Stimulated activated naive CD4-positive, alpha-beta T cell (primary cell): ENCODE measurements around the gene DNAJB12.
"Not testable (repeated sequence)": the region's sequence is repeated elsewhere in the genome, so short reads cannot be mapped to it uniquely, and the experiment has no call there.

Source experiments
- DNase-seq, 6 experiments: peaks; one replicate each; lab custom pipeline; 2025; lab: John Stamatoyannopoulos, UW

Gene DNAJB12

DNA sequence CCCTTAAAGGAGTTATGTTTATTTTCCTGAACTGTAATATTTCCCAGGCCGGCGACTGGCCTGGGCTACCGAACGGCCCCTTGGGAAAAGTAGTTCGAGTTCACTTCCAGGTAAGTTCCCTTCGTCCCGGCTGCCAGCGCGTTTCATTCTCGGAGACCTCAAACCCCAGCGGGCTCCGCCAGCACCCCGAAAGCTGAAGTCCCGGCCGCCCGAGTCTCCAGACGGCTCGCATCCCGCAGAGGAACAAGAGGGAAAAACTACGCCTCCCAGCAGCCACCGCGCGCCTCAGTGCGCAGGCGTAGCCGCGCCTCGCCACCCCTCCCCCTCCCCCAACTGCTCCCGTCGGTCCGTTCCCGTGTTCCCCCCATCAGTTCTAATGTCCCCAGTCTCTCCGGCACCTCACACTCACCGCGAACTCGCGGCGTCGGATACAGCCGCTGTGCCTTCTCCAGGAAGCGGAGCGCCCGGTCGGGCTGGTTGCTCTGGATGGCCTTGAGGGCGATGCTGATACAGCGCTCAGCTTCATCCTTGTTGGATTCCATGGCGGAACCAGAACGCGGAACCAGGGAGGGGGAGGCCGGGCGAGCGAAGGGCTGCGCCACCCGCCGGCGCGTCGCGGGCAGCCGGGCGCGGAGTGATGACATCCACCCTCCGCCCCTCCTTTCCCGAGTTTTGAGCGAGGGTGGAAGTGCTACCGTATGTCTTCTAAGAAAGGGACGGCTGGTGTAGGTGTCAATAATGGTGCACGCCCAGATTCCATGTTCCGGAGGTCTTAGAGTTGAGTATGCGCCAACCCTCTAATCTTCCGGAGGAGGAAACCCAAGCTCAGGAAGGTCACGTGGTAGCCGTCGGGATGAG, at the start of gene DNAJB12:
DNAJB12 (minus strand) TSS at position 564 of the 858 bp plus-strand sequence; CDS start at position 542, 22 bp downstream.
- DNase-seq, result peak; percentile 78 to 99 (median 92)

DNA sequence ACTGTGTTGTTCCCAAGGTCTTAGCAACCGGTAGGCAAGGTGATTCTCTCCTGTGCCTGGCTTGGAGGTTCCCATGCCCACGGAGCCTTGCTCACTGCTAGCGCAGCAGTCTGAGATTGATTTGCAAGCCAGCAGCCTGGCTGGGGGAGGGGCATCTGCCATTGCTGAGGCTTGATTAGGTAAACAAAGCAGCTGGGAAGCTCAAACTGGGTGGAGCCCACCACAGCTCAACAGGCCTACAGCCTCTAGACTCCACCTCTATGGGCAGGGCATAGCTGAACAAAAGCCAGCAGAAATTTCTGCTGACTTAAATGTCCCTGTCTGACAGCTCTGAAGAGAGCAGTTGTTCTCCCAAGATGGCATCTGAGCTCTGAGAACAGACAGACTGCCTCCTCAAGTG, 40.9 kb upstream of the DNAJB12 start:
- DNase-seq, result not testable (repeated sequence)

DNA sequence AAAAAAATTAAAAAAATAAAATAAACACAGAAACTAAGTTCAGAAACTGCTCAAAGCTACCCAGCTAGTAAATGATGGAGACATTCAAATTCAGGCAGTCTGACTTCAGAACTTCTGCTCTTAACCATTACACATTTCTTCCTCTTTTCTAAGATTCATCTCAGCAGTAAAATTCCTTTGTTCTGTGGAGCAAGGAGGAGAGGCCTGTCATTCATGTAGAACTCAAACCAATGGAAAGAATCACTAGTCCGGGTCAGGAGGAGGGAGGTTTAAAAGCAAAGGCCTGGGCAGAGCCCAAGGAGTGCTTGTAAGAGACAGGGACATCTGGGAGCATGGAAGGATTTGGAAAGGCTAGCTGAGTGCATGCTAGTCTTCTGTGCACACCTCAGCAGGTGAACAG, 37.9 kb upstream of the DNAJB12 start:
- no peak for DNase-seq

DNA sequence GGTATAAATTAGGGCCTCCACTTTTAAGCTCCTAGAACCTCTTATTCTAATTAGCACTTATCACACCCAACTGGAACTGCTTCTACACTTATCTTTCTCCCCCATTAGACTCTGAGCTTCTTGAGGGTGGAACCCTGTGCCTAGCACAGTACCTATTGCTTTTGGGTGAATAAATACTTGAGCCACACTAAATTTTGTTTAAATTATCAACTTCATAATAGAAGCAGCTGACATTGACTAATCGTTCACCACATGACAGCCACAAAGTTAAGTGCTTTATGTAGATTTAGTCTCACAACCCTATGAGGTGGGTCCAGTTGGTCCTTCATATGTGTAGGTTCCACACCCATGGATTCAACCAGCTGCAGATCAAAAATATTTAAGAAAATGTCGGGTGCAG, 36.0 kb upstream of the DNAJB12 start:
- no peak for DNase-seq

DNA sequence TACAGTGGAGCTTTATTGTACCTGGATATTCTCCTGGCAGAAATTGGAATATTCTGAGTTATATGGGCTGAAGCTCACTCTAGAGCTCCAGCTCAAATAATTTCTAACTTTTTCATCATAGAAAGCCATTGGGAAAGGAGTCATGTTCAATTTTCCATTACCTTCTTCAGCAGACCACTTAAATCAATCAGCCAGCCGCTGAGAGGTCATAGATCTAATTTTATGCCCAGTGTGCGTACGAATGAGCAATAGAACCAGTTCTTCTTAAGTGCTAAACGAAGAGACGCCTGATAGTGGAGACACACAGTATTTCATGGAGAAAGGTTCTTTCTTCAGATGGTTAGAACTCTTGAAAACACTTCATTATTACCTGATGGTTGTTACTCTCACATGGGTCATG, 35.0 kb upstream of the DNAJB12 start:
- no peak for DNase-seq

DNA sequence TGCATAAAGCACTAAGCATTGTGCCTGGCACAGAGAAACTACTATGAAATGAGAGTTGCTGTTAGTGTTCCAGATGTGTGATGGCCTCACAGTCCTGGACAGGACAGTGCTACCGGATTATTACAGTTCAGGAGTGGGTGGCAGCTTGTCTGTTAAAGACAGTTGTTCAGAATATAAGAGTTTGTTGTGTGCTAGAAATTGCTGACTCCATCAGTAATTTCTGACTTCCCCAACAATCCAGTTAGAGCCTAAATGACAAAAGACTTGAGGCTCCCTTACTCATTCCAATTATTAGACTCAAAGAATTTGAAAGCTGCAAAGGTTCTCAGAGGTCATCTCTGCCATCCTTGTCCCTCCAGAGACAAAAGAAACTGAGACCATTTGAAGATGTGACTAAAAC, 34.3 kb upstream of the DNAJB12 start:
- DNase-seq, result no peak

DNA sequence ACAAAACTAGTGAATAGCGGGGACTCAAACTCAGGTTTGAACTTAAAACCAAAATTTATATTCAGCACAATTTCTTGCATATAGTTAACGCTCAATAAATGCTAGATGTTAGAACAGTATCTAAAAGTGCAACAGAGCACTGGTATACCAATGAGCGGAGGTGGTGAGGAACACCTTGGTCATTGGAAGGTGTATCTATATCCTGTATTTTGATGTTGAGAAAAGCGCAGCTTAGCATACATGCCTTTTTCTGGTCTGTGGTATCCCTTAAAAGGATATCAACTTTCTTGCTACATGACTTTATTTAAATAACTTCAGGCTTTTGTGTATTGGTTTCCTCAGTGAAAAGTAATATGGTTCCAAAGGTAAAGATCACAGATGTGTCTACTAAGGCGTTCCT, 33.3 kb upstream of the DNAJB12 start:
- no peak for DNase-seq

DNA sequence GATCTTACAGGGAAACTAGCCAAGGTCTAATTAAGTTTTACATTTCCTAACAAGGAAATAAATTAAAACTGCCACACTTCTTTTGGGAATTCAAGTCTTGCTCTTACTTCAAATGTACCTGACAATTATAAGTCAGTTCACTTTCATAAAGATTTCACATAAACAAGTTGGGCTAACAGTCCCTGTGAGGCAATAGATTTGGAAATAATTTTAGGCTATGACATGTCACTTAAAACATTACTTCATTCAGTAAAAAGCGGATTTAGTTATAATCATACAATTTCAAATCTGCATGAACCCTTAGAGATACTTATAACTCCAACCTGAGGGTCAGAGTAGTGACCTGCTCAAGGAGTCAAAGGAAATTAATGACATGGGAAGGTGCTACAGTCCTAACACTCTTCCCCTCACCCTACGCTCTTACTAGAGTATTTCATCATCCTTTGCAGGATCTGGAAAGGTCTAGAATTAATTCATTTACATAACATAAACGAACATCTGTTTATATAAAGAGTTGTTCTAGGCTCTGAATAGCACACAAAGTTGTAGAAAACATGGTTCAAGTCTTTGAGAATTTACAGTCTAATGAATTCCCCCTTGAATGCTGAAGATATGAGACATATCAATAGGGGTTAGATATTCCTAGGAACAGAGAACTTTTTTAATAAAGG, 32.3 kb upstream of the DNAJB12 start:
- DNase-seq, result no peak

DNA sequence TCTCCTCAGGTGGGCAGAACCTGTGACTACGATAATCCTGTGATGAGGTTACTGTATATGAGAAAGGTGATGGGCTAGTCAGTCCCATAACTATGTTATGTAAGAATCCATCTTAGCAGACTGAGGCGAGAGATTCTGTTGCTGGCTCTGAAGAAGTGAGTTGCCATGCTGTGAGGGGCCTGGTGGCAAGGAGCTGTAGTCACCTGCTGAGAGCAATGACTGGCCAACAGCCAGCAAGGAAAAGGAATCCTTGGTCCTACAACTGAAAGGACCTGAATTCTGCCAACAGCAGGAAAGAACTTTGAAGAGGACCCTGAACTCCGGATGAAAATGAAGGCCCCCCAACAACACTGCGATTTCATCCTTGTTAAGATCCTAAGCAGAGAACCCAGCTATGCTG, 31.0 kb upstream of the DNAJB12 start:
- DNase-seq, result no peak

DNA sequence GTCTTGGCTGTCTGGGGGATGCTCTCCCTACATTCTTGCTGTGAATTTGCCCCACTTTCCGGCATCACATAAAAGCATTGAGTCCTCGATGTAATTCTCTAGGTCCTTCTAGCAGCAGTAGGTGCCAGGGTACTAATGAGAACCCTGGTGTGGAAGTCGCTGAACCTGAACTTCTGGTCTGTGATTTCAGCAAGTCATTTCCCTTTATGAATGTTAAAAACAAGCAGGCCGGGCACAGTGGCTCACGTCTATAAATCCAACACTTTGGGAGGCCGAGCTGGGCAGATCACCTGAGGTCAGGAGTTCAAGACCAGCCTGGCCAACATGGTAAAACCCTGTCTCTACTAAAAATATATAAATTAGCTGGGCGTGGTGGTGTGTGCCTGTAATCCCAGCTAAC, 30.3 kb upstream of the DNAJB12 start:
- DNase-seq, result not testable (repeated sequence)

DNA sequence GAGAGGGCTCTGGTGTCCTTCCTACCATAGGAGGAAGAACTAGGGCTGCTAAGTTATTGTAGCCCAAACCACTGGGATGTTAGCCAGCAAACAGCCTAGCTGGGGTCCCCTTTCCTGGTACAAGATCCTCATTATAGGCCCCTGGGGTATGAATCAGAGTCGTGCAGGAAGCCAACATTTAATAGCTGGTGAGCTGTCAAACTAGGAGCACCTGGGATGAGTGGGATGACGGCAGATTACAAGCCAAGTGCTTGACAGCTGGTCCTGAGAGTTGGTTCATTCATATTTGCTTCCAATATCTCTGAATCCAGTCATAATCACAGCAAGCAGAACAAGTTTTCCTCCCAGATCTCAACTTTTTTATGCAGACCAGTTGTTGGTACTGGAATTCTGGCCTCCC, 25.1 kb upstream of the DNAJB12 start:
- DNase-seq, result no peak

DNA sequence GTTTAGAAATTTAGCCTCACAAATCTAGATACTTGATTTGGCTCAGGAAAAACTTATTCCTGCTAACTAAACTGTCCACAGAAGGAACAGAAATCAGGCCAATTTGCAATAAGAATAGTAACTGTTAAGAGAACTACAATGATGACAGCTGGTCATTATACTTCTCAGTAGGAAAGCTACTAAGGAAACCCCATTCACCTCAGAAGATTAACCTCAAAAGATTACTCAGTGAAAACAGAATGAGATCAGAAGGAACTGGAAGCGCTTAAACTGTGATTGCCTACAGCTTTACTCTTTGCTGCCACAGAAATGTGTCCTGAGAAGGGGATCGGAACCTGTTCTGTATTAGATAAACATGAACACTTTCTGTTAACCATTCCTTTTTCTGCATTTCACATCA, 24.3 kb upstream of the DNAJB12 start:
- no peak for DNase-seq

DNA sequence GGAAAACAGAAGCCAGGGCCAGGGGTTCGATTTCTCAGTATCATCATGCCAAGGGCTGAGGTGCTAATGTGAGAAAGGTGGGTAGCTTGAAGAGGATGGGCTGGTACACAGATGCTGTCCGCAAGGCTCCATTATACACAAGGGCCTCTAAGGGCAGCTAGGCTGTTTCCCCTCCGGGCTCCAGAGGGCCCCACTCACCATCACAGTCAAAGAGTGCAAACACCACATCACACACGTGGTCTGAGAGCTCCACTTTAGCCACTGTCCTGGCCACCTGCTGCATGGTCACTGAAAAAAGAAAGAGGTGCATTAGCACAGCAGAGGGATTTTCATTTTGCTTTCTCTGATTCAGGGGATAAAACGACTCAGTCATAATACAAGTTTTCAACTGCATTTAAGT, 20.9 kb upstream of the DNAJB12 start:
- DNase-seq, result no peak

DNA sequence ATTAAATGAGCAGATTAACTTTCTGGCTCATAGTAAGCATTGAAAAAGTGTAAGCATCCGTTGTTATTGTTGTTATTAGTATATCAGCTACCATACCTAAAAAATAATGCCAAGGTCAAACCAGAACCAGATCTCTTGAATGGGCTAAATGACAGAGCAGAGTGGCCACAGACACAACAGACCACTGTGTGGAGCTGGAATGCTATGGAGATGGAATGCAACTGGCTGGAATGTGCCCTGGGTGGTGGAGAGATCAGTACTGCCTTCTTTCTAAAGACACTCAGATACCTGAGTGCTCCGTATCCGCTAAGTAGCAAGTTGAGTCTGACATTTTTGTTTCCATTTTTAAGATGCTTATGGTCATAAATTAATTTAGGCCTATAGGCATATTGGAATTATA, 20.5 kb upstream of the DNAJB12 start:
- DNase-seq, result no peak

DNA sequence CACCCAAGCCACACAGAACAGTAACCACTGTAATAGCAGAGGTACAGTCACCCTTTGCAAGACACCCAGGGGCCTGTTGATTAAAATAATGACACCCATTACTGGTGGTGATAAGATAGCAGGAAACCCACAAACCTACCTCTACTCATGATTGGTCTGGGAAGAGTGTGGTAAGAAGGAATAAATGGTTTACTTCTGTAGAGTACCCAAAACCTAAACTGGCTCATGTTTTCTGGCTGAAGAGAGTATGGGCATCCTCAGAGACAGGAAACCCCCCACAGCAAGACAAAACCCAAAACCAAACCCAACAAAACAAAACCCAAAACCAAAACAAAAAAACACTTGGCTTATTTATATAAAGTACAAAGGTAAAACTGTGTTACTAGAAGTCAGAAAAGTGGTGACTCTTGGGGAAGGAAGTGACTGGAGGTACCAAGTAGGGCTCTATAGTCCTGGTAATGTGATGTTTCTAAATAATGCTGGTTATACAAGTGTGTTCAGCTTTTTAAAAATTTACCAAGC, 15.5 kb upstream of the DNAJB12 start:
- DNase-seq, result no peak

DNA sequence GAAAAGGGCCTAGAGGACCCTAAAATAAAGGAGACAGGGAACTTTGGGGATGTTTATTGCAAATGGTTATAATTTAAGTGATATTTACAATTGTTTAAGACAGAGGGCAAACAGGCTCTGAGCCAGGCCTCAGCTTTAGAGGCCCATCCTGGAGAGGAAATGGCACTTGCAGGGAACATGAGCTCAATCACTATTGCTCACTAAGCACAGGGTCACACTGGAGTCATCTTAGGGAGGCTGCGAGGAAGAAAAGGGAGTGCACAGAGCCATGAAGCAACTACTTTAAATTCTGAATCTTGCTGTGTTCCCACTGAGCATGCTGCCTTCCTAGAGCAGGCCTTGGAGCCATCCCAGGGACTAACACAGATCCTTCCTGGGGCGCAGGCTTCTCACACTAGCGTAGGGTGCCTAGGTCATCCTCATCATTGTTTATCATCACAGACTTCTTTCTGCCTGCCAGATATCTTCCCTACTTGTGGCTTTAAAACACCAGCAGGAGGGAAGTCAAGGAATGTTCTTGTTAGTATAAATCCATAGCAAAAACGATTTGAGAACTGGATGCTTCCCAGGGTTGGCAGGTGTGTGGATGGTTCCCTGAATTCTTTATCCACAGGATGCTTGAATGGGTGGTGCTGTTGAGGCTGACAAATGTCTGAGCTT, 12.7 kb upstream of the DNAJB12 start:
- DNase-seq, result no peak

DNA sequence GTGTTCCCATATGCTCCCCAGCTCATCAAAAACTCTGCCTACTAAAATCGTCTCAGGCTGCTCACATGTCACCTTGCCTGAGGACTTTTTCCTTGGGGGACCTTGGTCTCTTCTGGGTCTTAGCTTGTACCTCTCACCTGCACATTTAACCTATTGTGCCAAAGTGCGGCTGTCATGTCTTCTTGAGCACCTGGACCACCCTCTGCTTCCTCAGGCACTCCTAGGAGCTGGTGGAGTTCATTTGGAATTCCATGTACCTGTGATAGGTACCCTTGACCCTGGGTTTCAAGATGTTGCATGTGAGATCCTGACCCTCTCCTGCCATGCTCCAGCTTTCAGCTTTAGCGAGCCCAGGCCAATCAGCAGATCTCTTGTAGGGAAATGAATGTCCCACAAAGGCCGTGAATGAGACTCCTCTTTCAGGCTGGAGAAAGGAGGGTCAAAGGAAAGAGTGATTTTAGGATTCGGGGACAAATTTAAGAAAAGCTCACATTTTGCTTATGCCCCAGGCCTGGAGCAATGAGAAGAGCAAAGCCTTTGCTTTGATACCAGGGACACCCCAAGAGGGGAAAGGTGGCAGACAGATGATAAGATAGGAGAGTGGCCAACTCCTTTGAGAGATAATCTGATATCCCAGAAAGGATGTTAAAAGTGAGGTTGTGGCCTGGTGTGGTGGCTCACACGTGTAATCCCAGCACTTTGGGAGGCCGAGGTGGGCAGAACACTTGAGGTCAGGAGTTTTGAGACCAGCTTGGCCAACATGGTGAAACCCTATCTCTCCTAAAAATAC, 10.6 kb upstream of the DNAJB12 start:
- no peak for DNase-seq

DNA sequence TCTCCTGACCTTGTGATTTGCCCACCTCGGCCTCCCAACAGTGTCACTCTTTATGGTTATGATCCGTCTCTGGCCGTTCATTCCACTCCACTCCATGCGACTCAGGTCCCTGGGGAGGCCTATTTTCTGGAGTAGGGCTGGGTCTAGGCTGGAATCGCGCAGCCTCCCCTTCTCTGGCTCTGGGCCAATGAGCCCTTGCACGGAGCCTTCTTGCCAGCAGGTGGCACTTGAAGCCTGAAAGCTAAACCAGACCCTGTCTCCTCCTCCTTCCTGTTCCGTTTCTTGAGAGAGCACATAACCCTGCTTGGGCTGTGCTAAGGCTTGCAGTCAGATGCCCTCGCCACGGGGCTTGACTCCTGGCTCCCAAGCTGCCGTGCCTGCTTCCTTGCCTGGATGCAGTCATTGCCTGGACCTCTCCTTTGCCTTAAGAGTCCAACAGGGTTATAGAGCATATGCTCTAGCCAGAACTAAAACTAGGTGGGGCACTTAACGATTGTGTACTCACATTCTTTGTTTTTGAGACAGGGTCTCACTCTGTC, 9.6 kb upstream of the DNAJB12 start:
- peak; percentile 77 to 87 (median 81) for DNase-seq

DNA sequence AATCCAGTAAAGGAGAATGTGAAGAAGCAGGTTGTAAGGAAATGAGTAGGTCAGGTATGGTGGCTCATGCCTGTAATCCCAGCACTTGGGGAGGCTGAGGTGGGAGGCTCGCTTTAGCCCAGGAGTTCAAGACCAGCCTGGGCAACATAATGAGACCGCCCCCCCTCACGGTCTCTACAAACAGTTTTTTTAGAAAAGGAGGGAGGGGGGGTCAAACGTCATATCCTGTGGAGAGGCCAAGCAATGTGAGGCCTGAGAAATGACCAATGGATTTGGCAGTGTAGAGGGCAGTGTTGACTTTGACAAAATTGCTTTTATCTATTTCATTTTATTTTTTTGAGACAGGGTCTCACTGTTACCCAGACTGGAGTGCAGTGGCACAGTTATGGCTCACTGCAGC, 2.3 kb upstream of the DNAJB12 start:
- no peak for DNase-seq

DNA sequence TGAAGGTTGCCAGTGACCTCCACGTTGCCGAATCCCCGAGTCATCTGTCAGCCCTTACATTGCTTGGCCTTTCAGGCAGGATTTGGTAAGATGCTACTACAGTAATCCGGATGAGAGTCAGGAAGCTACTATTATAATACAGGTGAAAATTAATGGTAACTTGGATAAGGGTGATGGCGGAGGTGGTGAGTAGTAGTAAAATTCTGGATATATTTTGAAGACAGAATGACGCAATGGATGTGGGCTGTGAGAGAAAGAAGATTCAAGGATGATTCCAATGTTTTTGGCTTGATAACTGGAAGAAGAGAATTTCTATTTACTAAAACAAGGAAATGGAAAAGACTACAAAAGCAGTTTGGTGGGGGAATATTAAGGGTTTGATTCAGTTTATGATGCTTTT, 1.4 kb upstream of the DNAJB12 start:
- no peak for DNase-seq

DNA sequence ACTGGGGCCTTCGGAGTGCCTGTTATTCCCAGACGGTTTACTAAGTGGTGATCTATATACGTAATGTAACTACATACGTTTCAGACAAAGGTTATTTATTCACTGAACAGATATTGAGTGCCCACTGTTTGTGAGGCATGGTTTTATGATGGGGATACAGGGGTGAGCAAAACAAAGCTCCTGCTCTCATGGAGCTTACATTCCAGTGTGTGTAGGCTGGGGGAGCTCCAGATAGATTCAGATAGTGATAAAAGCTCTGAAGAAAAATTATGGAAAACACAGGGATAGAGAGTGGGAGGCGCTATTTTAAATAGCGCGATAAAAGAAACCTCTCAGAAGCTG, 466 bp upstream of the DNAJB12 start:
- no peak for DNase-seq

DNA sequence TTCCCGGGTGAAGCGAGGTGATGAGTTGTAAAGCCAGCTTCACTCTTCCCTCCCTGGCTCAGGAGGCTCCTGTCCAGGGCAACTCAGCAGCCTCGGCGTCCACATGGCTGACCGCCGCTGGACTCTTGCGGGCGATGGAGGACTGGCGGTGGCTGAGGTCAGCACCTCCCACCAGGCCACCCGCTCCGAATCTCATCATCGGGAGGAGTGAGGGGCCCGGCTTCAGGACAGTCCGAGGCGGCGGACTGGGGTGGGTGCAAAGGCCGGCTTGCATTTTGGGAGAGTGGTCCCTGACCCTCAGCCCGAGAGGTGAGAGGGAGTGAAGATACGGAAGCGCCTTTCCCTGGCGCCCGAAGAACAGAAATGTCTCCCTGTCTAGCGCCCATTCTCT, 759 bp downstream of the DNAJB12 start:
- DNase-seq, result no peak
